Thyroid gland (tissue), 4 donors: Measurements from ENCODE around the gene TNFRSF1A. TPM values are rescaled to one million over a fixed set of nuclear protein-coding genes. Genes with fewer than 3 reads are reported as not detected.

ENCODE experiments used
- DNase-seq, 2 donors: peaks; one replicate each; pipeline ENCODE4 v3.0.0-alpha.2; 2019
- H3K27ac ChIP-seq, 3 donors: fragments of 200-600 bp; sonication (generic); 1 replicate in 2 of 3; 2 replicates in 1 of 3; pipeline ENCODE4 v1.5.1; 2016 to 2019; ENCODE audit warnings: mild to moderate bottlenecking in 1 of 3, moderate library complexity in 1 of 3
- H3K27me3 ChIP-seq: fragments of 200-600 bp; sonication (generic); one replicate; pipeline ENCODE4 v1.5.1; 2019
- H3K36me3 ChIP-seq, 2 donors: fragments of 200-600 bp; sonication (generic); one replicate each; pipeline ENCODE4 v1.5.1; 2016 to 2019
- H3K4me1 ChIP-seq, 2 donors: fragments of 200-600 bp; sonication (generic); one replicate each; pipeline ENCODE4 v1.5.1; 2017 to 2019
- H3K4me3 ChIP-seq, 3 donors: fragments of 200-600 bp; sonication (generic); replicated peaks in 1 of 3; 1 replicate in 2 of 3; 2 replicates in 1 of 3; pipeline ENCODE4 v1.5.1; 2016; ENCODE audit warnings: mild to moderate bottlenecking in 1 of 3
- H3K9me3 ChIP-seq: fragments of 200-600 bp; sonication (generic); one replicate; pipeline ENCODE4 v1.5.1; 2017
- CTCF ChIP-seq, 6 experiments: fragments of 200-600 bp in 3 of 6; fragments of 450-650 bp in 3 of 6; sonication (generic) in 3 of 6; IDR thresholded peaks; one replicate each; pipeline ENCODE4 v1.5.1; 2016 to 2019; ENCODE audit warnings: antibody characterized with exemption in 6 of 6, mild to moderate bottlenecking in 2 of 6, inconsistent platforms in 1 of 6, moderate library complexity in 1 of 6
- POLR2A ChIP-seq, 2 donors: fragments of 450-650 bp; IDR thresholded peaks; one replicate each; pipeline ENCODE4 v1.6.1; 2017; ENCODE audit warnings: antibody characterized with exemption in 2 of 2, mild to moderate bottlenecking in 2 of 2, moderate library complexity in 1 of 2
- WGBS, 2 donors: methylation state at CpG; one replicate each; pipeline ENCODE4 v1.1.5; 2017; 5-methylcytosine and 5-hydroxymethylcytosine counted together
- intact Hi-C: fragments of 100-400 bp; cut with DNase I; formaldehyde crosslinking; loops from one replicate; pipeline ENCODE4 v1.15.1; 2023
- total RNA-seq, 4 donors: library from RNA; depleted of rRNA; stranded (reverse); fragments of >200 nt; gene quantifications; one replicate each; pipeline ENCODE4 v1.2.3, GENCODE V29; 2016

The TNFRSF1A gene
- total RNA-seq, 4 donors from 2014 or later = 131 to 185 (median 150) TPM

- Histone ChIP-seq H3K4me1 (peaks cover 12 to 67% of the 10 kb centered on the region in 2 donors), H3K27ac (peak overlapping the region in 2 of 3 donors; percentile 24 to 49), H3K36me3 (peaks cover 66 to 75% of the 10 kb centered on the region in 2 donors), H3K27me3 (no peaks in the 10 kb centered on the region), H3K9me3 (no peaks in the 10 kb centered on the region), H3K4me3 (no peak overlapping the region)
- WGBS, 2 donors = 74 to 93% methylated on average over 5 of the region's 5 CpGs
- TF ChIP-seq POLR2A (IDR thresholded peaks at IDR 0.05) (no peak), CTCF (IDR thresholded peaks at IDR 0.05) (no peak)
- intact Hi-C loops = no loop called here
- no peak for DNase-seq
These were observed 11.7 kb downstream of the TNFRSF1A start for GRCh38 chr12:6330192-6330591.

GRCh38 chr12:6329703-6330064 is 12.2 kb downstream of the TNFRSF1A start:
- Histone ChIP-seq H3K4me1 (peaks cover 10 to 67% of the 10 kb centered on the region in 2 donors), H3K36me3 (peaks cover 66 to 75% of the 10 kb centered on the region in 2 donors), H3K27ac (peak overlapping the region in 2 of 3 donors; percentile 24 to 49), H3K27me3 (no peaks in the 10 kb centered on the region), H3K4me3 (no peak overlapping the region), H3K9me3 (no peaks in the 10 kb centered on the region)
- no peak for TF ChIP-seq POLR2A (IDR thresholded peaks at IDR 0.05)
- 85 to 89% methylated on average over 13 of the region's 15 CpGs for WGBS, 2 donors
- intact Hi-C loops = loop anchor here (5.0 kb wide), 1 partner anchor 138 kb away; no protein-coding TSS in a partner anchor
- no peak for DNase-seq

- H3K9me3 ChIP-seq = no peaks in the 10 kb centered on the region
- TF ChIP-seq POLR2A (IDR thresholded peaks at IDR 0.05) (no peak), CTCF (IDR thresholded peaks at IDR 0.05) (no peak)
- H3K4me3 ChIP-seq = no peak overlapping the region
- peaks cover 9 to 67% of the 10 kb centered on the region in 2 donors for H3K4me1 ChIP-seq
- H3K36me3 ChIP-seq = peaks cover 66 to 70% of the 10 kb centered on the region in 2 donors
- intact Hi-C loops = loop anchor here (5.0 kb wide), 1 partner anchor 138 kb away; no protein-coding TSS in a partner anchor
- H3K27ac ChIP-seq = peak overlapping the region in 1 of 3 donors; percentile 49
- no peaks in the 10 kb centered on the region for H3K27me3 ChIP-seq
- 90% methylated on average over 48 to 62 of the region's 75 CpGs for WGBS, 2 donors
- no peak for DNase-seq
These were observed 12.8 kb downstream of the TNFRSF1A start for GRCh38 chr12:6328945-6329702.

- H3K4me3 ChIP-seq = no peak overlapping the region
- WGBS, 2 donors = 83 to 90% methylated on average over 10 of the region's 10 CpGs
- H3K27ac ChIP-seq = peak overlapping the region in 2 of 3 donors; percentile 5 to 54
- peaks cover 9 to 67% of the 10 kb centered on the region in 2 donors for H3K4me1 ChIP-seq
- no peaks in the 10 kb centered on the region for H3K9me3 ChIP-seq
- H3K27me3 ChIP-seq = no peaks in the 10 kb centered on the region
- TF ChIP-seq POLR2A (IDR thresholded peaks at IDR 0.05) (no peak), CTCF (IDR thresholded peaks at IDR 0.05) (no peak)
- DNase-seq = no peak
- intact Hi-C loops = loop anchor here (5.0 kb wide), 1 partner anchor 139 kb away; no protein-coding TSS in a partner anchor
- peaks cover 58 to 61% of the 10 kb centered on the region in 2 donors for H3K36me3 ChIP-seq
These were observed 13.7 kb downstream of the TNFRSF1A start for GRCh38 chr12:6328045-6328779.

- H3K4me1 ChIP-seq = peaks cover 9 to 70% of the 10 kb centered on the region in 2 donors
- peaks cover 50 to 53% of the 10 kb centered on the region in 2 donors for H3K36me3 ChIP-seq
- intact Hi-C loops = loop anchor here (5.0 kb wide), 1 partner anchor 140 kb away; no protein-coding TSS in a partner anchor
- no peak overlapping the region for H3K4me3 ChIP-seq
- H3K27me3 ChIP-seq = no peaks in the 10 kb centered on the region
- no peak for DNase-seq
- H3K27ac ChIP-seq = peak overlapping the region in 2 of 3 donors; percentile 54 to 84
- H3K9me3 ChIP-seq = no peaks in the 10 kb centered on the region
- no peak for TF ChIP-seq CTCF (IDR thresholded peaks at IDR 0.05)
- 82 to 85% methylated on average over 29 to 33 of the region's 33 CpGs for WGBS, 2 donors
These were observed 14.4 kb downstream of the TNFRSF1A start for GRCh38 chr12:6327229-6328041.
